Neuronal stem cell (in vitro differentiated cells): ENCODE results near the gene FILIP1L.

Source experiments
- DNase-seq: peaks from one replicate; pipeline ENCODE4 v3.0.0-alpha.2; 2013; ENCODE audit warnings: low spot score
- H2AFZ ChIP-seq: one replicate; pipeline ENCODE4 v1.6.1; 2013; ENCODE audit warnings: mild to moderate bottlenecking, low read length, inconsistent platforms
- H2AK5ac ChIP-seq: 2 replicates; pipeline ENCODE4 v1.6.1; 2013; ENCODE audit warnings: low read depth, mild to moderate bottlenecking, inconsistent platforms, low read length, moderate library complexity, mixed read lengths
- H2BK120ac ChIP-seq: 2 replicates; pipeline ENCODE4 v1.6.1; 2013; ENCODE audit warnings: low read depth, mild to moderate bottlenecking, inconsistent platforms, low read length, moderate library complexity, mixed read lengths
- H2BK12ac ChIP-seq: one replicate; pipeline ENCODE4 v1.6.1; 2013; ENCODE audit warnings: low read length, inconsistent platforms
- H2BK15ac ChIP-seq: 2 replicates; pipeline ENCODE4 v1.6.1; 2013; ENCODE audit warnings: mild to moderate bottlenecking, low read length, inconsistent platforms, mixed read lengths
- H2BK5ac ChIP-seq: one replicate; pipeline ENCODE4 v1.6.1; 2013; ENCODE audit warnings: inconsistent platforms, mild to moderate bottlenecking, low read length, moderate library complexity
- H3K14ac ChIP-seq: one replicate; pipeline ENCODE4 v1.6.1; 2013; ENCODE audit warnings: low read length, inconsistent platforms
- H3K18ac ChIP-seq: 2 replicates; pipeline ENCODE4 v1.6.1; 2013; ENCODE audit warnings: low read length, inconsistent platforms
- H3K23ac ChIP-seq: 2 replicates; pipeline ENCODE4 v1.6.1; 2013; ENCODE audit warnings: low read depth, mild to moderate bottlenecking, mixed read lengths, low read length, inconsistent platforms; ENCODE audit not compliant: poor library complexity
- H3K27ac ChIP-seq: replicated peaks from 3 replicates; pipeline ENCODE4 v1.5.1; 2013; ENCODE audit warnings: low read length, inconsistent platforms
- H3K27me3 ChIP-seq, 3 experiments: 2 replicates each; pipeline ENCODE4 v1.6.1; 2013; ENCODE audit warnings: low read length in 3 of 3, mild to moderate bottlenecking in 2 of 3, inconsistent platforms in 1 of 3, low read depth in 1 of 3, mixed read lengths in 1 of 3, moderate library complexity in 1 of 3; ENCODE audit not compliant: control insufficient read depth in 3 of 3, insufficient read depth in 3 of 3
- H3K36me3 ChIP-seq, 2 donors: replicated peaks in 1 of 2; 2 replicates each; pipeline ENCODE4 v1.6.1; 2013; ENCODE audit warnings: low read length in 2 of 2; ENCODE audit not compliant: control insufficient read depth in 2 of 2, insufficient read depth in 2 of 2
- H3K4ac ChIP-seq: 2 replicates; pipeline ENCODE4 v1.6.1; 2013; ENCODE audit warnings: inconsistent platforms, mild to moderate bottlenecking, low read length, moderate library complexity
- H3K4me1 ChIP-seq, 2 donors: 1 replicate in 1 of 2; 2 replicates in 1 of 2; pipeline ENCODE4 v1.6.1; 2013; ENCODE audit warnings: low read length in 2 of 2, low read depth in 1 of 2; ENCODE audit not compliant: control insufficient read depth in 2 of 2, insufficient read depth in 1 of 2
- H3K4me2 ChIP-seq: one replicate; pipeline ENCODE4 v1.6.1; 2013; ENCODE audit warnings: mild to moderate bottlenecking, low read length, inconsistent platforms; ENCODE audit not compliant: insufficient read depth, poor library complexity, severe bottlenecking
- H3K4me3 ChIP-seq, 2 donors: 2 replicates each; pipeline ENCODE4 v1.5.1; 2013; ENCODE audit warnings: low read length in 2 of 2, mild to moderate bottlenecking in 2 of 2, inconsistent platforms in 1 of 2, moderate library complexity in 1 of 2
- H3K79me1 ChIP-seq: one replicate; pipeline ENCODE4 v1.6.1; 2013; ENCODE audit warnings: low read depth, mild to moderate bottlenecking, inconsistent platforms, low read length, moderate library complexity
- H3K9ac ChIP-seq: one replicate; pipeline ENCODE4 v1.6.1; 2013; ENCODE audit warnings: mild to moderate bottlenecking, low read depth, low read length, inconsistent platforms; ENCODE audit not compliant: poor library complexity
- H3K9me3 ChIP-seq, 2 donors: replicated peaks in 1 of 2; 2 replicates each; pipeline versions ENCODE3 to v1.6.1; 2013; ENCODE audit warnings: low read length in 2 of 2, mild to moderate bottlenecking in 2 of 2, inconsistent platforms in 1 of 2, low read depth in 1 of 2, mixed read lengths in 1 of 2, moderate library complexity in 1 of 2; ENCODE audit not compliant: control insufficient read depth in 2 of 2, insufficient read depth in 1 of 2
- H4K8ac ChIP-seq: one replicate; pipeline ENCODE4 v1.6.1; 2013; ENCODE audit warnings: low read depth, mild to moderate bottlenecking, inconsistent platforms, low read length, moderate library complexity
- H4K91ac ChIP-seq: one replicate; pipeline ENCODE4 v1.6.1; 2013; ENCODE audit warnings: low read length, low read depth, mild to moderate bottlenecking, inconsistent platforms; ENCODE audit not compliant: poor library complexity
- WGBS, 2 donors: extraction: QIAGEN DNeasy Blood & Tissue Kit; methylation state at CpG; one replicate each; pipeline ENCODE4 v1.1.7; 2013; ENCODE audit warnings: missing lambda C conversion rate in 2 of 2, mixed read lengths in 1 of 2; ENCODE audit not compliant: insufficient read length in 2 of 2, insufficient replicate concordance in 1 of 2; ENCODE audit errors: extremely low coverage in 2 of 2; 5-methylcytosine and 5-hydroxymethylcytosine counted together

Gene FILIP1L

GRCh38 chr3:100081311-100081710 is 33.0 kb downstream of the FILIP1L start:
- WGBS, 2 donors = no CpG with 5 or more reads among the region's 1 CpG
- no peak for DNase-seq
- Histone ChIP-seq H3K9me3 (peaks cover 0 to 13% of the 10 kb centered on the region in 2 donors), H3K23ac (no peak overlapping the region), H4K8ac (no peak overlapping the region), H4K91ac (no peak overlapping the region), H3K79me1 (no peaks in the 10 kb centered on the region), H3K36me3 (no peaks in the 10 kb centered on the region), H2BK120ac (no peak overlapping the region), H3K27me3 (no peaks in the 10 kb centered on the region), H2AK5ac (no peak overlapping the region), H2BK12ac (no peak overlapping the region), H3K18ac (no peak overlapping the region), H3K4me1 (peaks cover 0 to 26% of the 10 kb centered on the region in 2 donors), H3K4ac (no peak overlapping the region), H3K4me2 (no peak overlapping the region), H3K14ac (no peak overlapping the region), H3K27ac (no peak overlapping the region), H2AFZ (no peak overlapping the region), H2BK15ac (no peak overlapping the region), H2BK5ac (no peak overlapping the region), H3K9ac (no peak overlapping the region), H3K4me3 (no peak overlapping the region)

GRCh38 chr3:100080573-100080972 is 33.7 kb downstream of the FILIP1L start:
- Histone ChIP-seq H2AK5ac (no peak overlapping the region), H3K9me3 (peaks cover 0 to 13% of the 10 kb centered on the region in 2 donors), H2BK120ac (no peak overlapping the region), H3K4me3 (no peak overlapping the region), H3K18ac (no peak overlapping the region), H3K14ac (no peak overlapping the region), H4K8ac (no peak overlapping the region), H3K4me1 (peaks cover 0 to 19% of the 10 kb centered on the region in 2 donors), H3K9ac (no peak overlapping the region), H3K36me3 (no peaks in the 10 kb centered on the region), H2AFZ (no peak overlapping the region), H3K79me1 (no peaks in the 10 kb centered on the region), H3K23ac (no peak overlapping the region), H2BK15ac (no peak overlapping the region), H3K27me3 (no peaks in the 10 kb centered on the region), H3K27ac (no peak overlapping the region), H2BK5ac (no peak overlapping the region), H3K4me2 (no peak overlapping the region), H4K91ac (no peak overlapping the region), H3K4ac (no peak overlapping the region), H2BK12ac (no peak overlapping the region)
- no CpG with 5 or more reads among the region's 2 CpGs for WGBS, 2 donors
- no peak for DNase-seq

- Histone ChIP-seq H2BK5ac (no peak overlapping the region), H2BK12ac (no peak overlapping the region), H3K18ac (no peak overlapping the region), H4K8ac (no peak overlapping the region), H3K4me3 (no peak overlapping the region), H3K4me2 (no peak overlapping the region), H4K91ac (no peak overlapping the region), H2BK15ac (no peak overlapping the region), H3K79me1 (no peaks in the 10 kb centered on the region), H3K36me3 (no peaks in the 10 kb centered on the region), H2AK5ac (no peak overlapping the region), H3K9ac (no peak overlapping the region), H3K4me1 (peaks cover 0 to 13% of the 10 kb centered on the region in 2 donors), H3K14ac (no peak overlapping the region), H2BK120ac (no peak overlapping the region), H2AFZ (no peak overlapping the region), H3K23ac (no peak overlapping the region), H3K27ac (no peak overlapping the region), H3K4ac (no peak overlapping the region), H3K27me3 (no peaks in the 10 kb centered on the region), H3K9me3 (peaks cover 0 to 13% of the 10 kb centered on the region in 2 donors)
- WGBS, 2 donors = no CpG with 5 or more reads among the region's 1 CpG
- DNase-seq = no peak
Observed at GRCh38 chr3:100079328-100079727, 35.0 kb downstream of the FILIP1L start.

GRCh38 chr3:100076731-100077529 is 37.4 kb downstream of the FILIP1L start:
- H3K4me3 ChIP-seq = no peak overlapping the region
- H3K79me1 ChIP-seq = no peaks in the 10 kb centered on the region
- H2AK5ac ChIP-seq = no peak overlapping the region
- H3K27me3 ChIP-seq = no peaks in the 10 kb centered on the region
- H3K36me3 ChIP-seq = no peaks in the 10 kb centered on the region
- WGBS, 2 donors = no CpG with 5 or more reads among the region's 7 CpGs
- H2BK120ac ChIP-seq = no peak overlapping the region
- H3K4ac ChIP-seq = no peak overlapping the region
- no peak for DNase-seq
- H2BK5ac ChIP-seq = no peak overlapping the region
- no peak overlapping the region for H2BK15ac ChIP-seq
- H3K4me2 ChIP-seq = no peak overlapping the region
- peak overlapping the region; percentile 3 for H2AFZ ChIP-seq
- no peak overlapping the region for H4K8ac ChIP-seq
- no peak overlapping the region for H3K27ac ChIP-seq
- no peak overlapping the region for H4K91ac ChIP-seq
- peaks cover 4 to 16% of the 10 kb centered on the region in 2 donors for H3K4me1 ChIP-seq
- H3K18ac ChIP-seq = no peak overlapping the region
- H3K23ac ChIP-seq = no peak overlapping the region
- H3K14ac ChIP-seq = no peak overlapping the region
- no peak overlapping the region for H2BK12ac ChIP-seq
- H3K9me3 ChIP-seq = no peaks in the 10 kb centered on the region
- H3K9ac ChIP-seq = no peak overlapping the region
